ENCODE results near the gene MRPL40.
"Not testable (repeated sequence)": the region's sequence is repeated elsewhere in the genome, so short reads cannot be mapped to it uniquely, and the experiment has no call there.

The MRPL40 gene

GRCh38 chr22:19436444-19437161, 4.3 kb downstream of the MRPL40 start:
- FAIRE-seq; DNase-seq (ENCODE audit: insufficient read length, low spot score): not testable (repeated sequence)

DNA sequence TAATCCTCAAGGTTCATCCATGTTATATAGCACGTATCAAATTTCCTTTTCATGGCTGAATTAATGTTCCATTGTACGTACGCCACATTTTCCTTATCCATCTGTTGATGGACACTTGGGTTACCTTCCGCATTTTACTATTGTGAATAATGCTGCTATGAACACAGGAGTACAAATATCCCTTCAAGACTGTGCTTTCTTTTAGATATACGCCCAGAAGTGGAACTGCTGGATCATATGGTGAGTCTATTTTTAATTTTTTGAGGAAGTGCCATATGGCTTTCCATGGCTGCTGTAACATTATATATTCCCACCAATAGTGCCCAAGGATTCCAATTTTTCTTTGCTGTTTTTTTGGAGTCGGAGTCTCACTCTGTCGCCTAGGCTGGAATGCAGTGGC, 6.0 kb downstream of the MRPL40 start:
- DNase-seq (ENCODE audit: insufficient read length, low spot score) = no peak

DNA sequence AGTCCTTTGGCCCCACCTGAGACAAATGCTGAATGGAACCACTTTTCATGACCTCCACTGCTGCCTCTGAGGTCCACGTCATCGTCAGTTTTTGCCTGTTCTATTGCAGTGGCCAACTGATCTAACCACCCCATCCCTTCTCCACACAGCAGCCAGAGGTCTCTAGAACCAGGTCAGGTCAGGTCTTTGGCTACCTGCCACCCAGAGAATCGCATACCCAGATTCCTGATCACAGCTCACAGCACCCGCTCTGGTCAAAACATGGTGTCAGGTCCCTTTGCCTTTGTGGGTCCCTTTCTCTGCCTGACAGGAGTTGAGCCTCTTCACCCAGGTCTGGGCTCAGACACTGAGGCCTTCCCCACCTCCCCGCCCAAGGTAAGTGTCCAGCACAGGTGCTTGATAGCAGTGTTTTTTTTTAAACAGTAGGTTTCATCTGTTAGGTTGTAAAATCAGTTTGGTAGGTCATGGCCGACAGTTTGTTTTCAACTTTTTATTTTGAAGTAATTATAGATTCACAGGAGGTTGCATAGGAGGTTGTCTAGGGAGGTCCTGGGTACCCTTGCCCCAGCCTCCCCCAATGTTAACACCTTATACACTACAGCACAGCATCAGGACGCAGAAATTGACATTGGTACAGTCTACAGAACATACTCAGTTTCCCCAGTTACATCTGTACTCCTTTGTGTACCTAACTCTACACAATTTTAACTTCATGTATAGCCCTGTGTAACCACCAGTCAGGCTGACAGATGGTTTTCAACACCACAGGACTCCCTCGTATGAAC, 8.3 kb downstream of the MRPL40 start:
- no peak for DNase-seq (ENCODE audit: insufficient read length, low spot score)
- FAIRE-seq = no peak

More for the DNA sequence above, 6.0 kb downstream of the MRPL40 start:
- FAIRE-seq = no peak

DNA sequence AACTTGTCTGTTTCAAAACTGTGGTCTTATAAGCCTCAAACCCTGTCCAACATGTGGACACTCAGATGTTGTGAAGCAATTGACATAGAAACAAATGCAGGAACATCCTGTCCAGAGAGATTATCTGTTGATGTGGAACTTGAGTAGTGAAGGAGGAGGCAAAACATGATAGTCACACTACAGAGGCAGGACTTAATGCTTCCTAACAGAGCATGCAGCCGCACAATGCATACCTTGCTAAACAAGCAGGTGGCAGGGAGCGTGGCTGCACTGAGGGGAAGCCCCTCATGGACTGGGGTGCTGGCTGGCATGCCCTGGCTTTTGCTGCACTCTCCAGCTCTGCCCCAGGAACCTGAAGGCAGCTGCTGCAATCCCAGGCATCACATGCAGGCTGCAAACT, 9.8 kb downstream of the MRPL40 start:
- FAIRE-seq (no peak), DNase-seq (ENCODE audit: insufficient read length, low spot score) (no peak)

GRCh38 chr22:19443544-19444211, 11.3 kb downstream of the MRPL40 start:
- DNase-seq (ENCODE audit: insufficient read length, low spot score) = no peak
- no peak for FAIRE-seq

DNA sequence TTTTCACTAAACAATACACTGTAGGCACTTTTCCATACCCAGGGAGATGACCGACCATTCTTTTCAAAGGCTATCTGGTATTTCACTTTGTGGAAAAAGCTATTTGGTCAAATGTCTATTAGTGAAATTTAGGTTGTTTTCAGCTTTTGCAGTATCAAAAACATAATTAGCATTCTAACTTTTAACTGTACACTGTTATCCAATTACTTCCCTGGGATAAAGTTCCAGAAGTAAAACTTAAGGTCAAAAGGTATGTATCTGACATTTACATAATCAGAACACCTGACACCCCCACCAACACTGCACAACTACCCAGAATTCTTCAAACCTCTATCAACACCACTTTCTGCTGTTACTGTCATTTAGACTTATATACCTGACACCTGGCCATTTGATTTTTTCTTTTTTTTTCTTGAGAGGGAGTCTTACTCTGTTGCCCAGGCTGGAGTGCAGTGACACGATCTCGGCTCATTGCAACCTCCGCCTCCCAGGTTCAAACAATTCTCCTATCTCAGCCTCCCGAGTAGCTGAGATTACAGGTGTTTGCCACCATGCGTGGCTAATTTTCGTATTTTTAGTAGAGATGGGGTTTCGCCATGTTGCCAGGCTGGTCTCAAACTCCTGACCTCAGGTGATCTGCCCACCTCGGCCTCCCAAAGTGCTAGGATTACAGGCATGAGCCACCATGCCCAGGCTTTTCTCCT, 13.1 kb downstream of the MRPL40 start:
- not testable (repeated sequence) for FAIRE-seq; DNase-seq (ENCODE audit: insufficient read length, low spot score)

DNA sequence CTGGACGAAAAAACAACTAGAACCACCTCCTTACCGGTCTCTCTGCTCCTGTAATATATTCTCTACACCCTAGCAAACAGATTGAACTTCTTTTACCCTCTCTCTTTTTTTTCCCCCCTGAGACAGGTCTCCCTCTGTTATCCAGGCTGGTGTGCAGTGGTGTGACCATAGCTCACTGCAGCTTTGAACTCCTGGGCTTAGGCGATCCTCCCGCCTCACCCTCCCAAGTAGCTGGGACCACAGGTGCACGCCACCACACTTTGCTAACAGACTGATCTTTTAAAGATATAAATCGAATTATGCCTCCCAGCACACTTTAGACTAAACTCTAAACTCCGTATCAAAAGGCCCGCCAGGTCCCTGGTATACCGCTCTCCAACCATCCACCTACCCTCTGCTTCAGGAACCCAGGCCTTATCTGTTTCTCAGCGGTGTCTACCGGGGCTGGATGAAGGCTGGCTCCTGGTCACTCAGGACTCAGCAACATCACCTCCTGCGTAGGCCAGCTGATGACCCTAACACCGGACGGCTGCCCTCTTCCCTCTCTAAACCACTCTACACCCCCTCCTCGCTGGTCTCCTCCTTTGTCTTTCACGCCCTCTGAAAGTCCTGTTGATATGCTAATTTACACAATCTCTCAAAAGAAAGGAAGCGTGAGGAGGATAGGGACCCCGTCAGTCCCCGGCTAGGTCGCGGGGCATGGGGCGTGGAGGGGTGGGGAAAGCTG, 14.4 kb downstream of the MRPL40 start:
- DNase-seq (ENCODE audit: insufficient read length, low spot score) = no peak
- peak; percentile 49 for FAIRE-seq

- DNase-seq (ENCODE audit: insufficient read length, low spot score) = peak; percentile 95
- FAIRE-seq = peak; percentile 90
Measured at GRCh38 chr22:19447330-19448075, 15.2 kb downstream of the MRPL40 start, which contains the start of gene C22orf39. Gene C22orf39, minus strand, starts transcription at chr22:19447711. Its CDS starts 23 bp downstream, at chr22:19447688.

- DNase-seq (ENCODE audit: insufficient read length, low spot score) (peak; percentile 71), FAIRE-seq (peak; percentile 83)
Measured at GRCh38 chr22:19448076-19448607, 15.8 kb downstream of the MRPL40 start.

DNA sequence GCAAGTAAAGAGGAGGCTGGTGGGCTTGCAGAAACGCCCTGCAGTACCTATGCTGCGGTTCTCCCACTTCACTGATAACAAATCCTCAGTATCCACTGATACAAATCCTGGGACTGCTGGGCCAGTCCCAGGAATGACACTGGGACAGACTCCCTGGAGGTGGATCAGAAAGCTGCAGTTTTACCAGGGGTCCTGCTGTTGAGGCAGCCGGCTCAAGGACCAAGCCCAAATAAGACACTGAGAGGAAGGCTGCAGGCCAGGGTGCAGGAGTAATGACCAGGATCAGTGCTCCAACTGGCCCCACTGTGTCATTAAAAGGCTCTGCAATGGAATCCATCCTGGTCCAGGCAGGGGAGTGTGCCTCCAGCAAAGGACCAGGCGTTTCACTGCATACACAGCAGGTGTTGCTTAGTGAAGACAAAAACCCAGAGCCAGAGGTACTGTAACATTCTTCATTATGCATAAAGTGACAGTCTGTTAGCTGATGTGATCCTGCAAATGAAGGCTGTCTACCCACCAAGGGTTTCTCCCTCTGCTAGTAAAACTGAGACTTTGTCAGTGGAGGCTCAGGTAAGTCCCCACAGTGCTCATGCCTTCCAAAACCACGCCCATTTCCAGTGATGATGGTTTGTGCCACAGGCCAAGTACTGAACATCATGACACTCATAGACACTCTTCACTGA, 16.5 kb downstream of the MRPL40 start:
- FAIRE-seq (peak; percentile 81), DNase-seq (ENCODE audit: insufficient read length, low spot score) (peak; percentile 16)

GRCh38 chr22:19449422-19449767, 17.1 kb downstream of the MRPL40 start:
- FAIRE-seq (no peak), DNase-seq (ENCODE audit: insufficient read length, low spot score) (no peak)

DNA sequence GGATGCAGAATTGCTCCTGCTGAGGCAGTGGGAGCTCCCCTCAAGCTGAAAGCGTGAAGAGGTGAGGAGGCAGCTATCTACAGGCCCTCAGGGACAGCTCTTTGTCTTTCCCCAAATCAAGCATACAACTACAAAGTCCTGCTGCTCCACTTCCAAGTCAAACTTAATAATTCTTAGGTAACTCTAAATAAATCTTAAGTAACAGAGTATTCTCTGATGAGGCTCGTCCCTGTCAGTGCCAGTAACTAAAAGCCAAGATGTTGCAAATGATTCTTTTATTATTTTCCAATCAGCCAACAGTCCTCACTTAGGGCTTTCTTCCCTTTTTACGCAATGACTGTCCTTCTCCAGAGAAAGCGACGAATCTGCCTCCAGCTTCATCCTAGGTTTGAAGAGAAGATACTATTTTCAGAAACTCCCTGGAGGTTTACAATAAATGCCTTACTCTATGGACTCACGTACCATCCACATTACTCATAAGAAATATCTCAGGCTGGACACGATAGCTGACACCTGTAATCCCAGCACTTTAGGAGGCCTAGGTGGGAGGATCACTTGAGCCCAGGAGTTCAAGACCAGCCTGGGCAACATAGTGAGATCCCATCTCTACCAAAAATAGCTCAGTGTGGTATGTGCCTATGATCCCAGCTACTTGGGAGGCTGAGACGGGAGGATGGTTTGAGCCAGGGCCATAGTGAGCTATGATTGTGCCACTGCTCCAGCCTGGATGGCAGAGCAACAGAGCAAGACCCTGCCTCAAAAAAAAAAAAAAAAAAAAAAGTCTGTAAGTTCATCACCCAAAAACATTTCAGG, 18.2 kb downstream of the MRPL40 start:
- DNase-seq (ENCODE audit: insufficient read length, low spot score) (no peak), FAIRE-seq (no peak)

GRCh38 chr22:19451570-19451969, 19.2 kb downstream of the MRPL40 start:
- FAIRE-seq (no peak), DNase-seq (ENCODE audit: insufficient read length, low spot score) (no peak)

- FAIRE-seq = no peak
- DNase-seq (ENCODE audit: insufficient read length, low spot score) = no peak
Measured at GRCh38 chr22:19453718-19454117, 21.4 kb downstream of the MRPL40 start.

DNA sequence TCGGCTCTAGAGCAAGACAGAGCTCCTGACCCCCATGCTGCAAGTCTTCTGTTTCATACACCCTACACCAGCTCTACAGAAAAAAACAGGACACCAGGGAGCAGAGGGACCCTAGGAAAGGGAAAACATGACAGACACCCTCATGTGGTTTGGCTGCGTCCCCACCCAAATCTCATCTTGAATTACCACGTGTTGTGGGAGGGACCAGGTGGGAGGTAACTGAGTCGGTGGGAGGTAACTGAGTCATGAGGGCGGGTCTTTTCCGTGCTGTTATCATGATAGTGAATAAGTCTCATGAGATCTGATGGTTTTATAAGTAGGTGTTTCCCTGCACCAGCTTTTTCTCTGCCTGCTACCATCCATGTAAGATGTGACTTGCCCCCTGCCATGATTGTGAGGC, 21.8 kb downstream of the MRPL40 start:
- FAIRE-seq (no peak), DNase-seq (ENCODE audit: insufficient read length, low spot score) (no peak)

DNA sequence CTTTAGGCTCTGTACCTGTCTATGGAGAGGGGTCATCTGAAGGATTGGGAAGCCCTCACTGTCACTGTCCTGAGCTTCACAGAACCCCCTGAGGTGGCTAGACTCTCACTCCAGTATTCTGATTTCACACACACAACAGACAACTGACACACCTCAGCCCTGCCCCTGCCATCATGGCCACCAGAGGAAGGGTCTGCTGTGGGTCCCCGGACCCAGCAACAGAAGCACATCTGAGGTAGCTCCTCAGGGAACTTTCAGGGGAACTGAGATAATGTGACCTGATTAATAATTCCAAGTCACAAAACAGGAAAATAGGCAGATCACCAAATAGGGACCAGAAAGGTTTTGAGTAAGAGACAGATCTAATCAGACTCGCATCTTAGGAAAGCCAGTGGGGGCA, 22.7 kb downstream of the MRPL40 start:
- FAIRE-seq = no peak
- DNase-seq (ENCODE audit: insufficient read length, low spot score) = no peak

GRCh38 chr22:19455585-19456370, 23.4 kb downstream of the MRPL40 start:
- no peak for DNase-seq (ENCODE audit: insufficient read length, low spot score)
- FAIRE-seq = no peak
